GM10248 (cell line): ENCODE results near the gene ATG13.

Source experiments
- CTCF ChIA-PET: fragments of 300-600 bp; sonication (Branson Sonifier 250); formaldehyde crosslinking; extraction: SDS; loops from one replicate; lab custom pipeline; 2021; ENCODE audit warnings: antibody characterized with exemption; lab: Yijun Ruan, JAX
- POLR2A ChIA-PET: fragments of 350-650 bp; sonication (Branson Sonifier 250); formaldehyde crosslinking; extraction: SDS; loops from one replicate; lab custom pipeline; 2020; ENCODE audit warnings: antibody characterized with exemption; lab: Yijun Ruan, JAX
- DNase-seq: peaks from one replicate; pipeline ENCODE4 v3.0.0; 2012; ENCODE audit errors: extremely low spot score
- CTCF ChIP-seq: IDR thresholded peaks from 2 replicates; pipeline ENCODE4 v1.5.1; 2012; ENCODE audit warnings: mild to moderate bottlenecking, low read depth; ENCODE audit errors: extremely low read depth, missing control alignments, control extremely low read depth

The ATG13 gene

DNA sequence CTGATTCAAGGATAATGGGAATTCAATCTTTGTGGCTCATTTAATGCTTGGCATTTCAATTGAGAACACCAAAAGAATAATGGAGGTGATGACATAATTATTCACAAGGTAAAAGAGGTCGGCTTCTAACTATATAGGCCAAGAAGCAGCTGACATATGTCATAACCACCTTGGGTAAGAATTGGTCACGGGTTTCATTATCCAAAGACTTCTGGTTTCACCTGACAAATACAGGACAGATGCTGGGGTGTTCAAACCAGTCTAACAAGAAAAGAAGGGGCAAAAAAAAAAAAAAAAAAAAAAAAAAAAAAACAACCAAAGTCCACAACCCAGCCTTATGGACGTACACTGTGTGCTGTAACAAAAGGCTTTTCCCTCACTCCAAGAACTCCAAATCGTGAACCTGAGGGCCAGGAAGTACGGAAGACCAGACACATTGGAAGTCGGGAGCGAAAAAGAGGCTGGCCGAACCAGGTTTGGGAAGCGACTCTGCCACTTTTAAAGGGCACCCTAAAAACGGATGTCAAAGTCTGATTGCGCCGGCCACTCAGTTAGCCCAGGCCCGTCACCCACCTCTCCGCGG is 711 bp upstream of the ATG13 start:
- POLR2A ChIA-PET: no interaction called here
- TF ChIP-seq CTCF: no peak
- DNase-seq: no peak
- CTCF ChIA-PET: interaction anchor here (0.9 to 3.6 kb wide), 13 partner anchors 9 to 233 kb away, joined by 3 to 12 read pairs (median 4); partner anchors contain the start of genes AMBRA1, ARHGAP1 and ZNF408

- no peak for DNase-seq
- POLR2A ChIA-PET: no interaction called here
These were observed 590 bp downstream of the ATG13 start for GRCh38 chr11:46617972-46618314.

GRCh38 chr11:46618837-46619236 is 1.5 kb downstream of the ATG13 start:
- TF ChIP-seq CTCF: no peak
- CTCF ChIA-PET: interaction anchor here (0.7 to 3.6 kb wide), 22 partner anchors 10 to 271 kb away, joined by 3 to 12 read pairs (median 5); partner anchors contain the start of genes AMBRA1 and DGKZ
- POLR2A ChIA-PET: interaction anchor here (0.6 kb wide), 1 partner anchor 463 kb away, joined by 3 read pairs; no protein-coding TSS in a partner anchor
- no peak for DNase-seq

More at GRCh38 chr11:46617972-46618314, 590 bp downstream of the ATG13 start:
- CTCF ChIA-PET: interaction anchor here (0.7 to 3.6 kb wide), 32 partner anchors 9 to 270 kb away, joined by 3 to 12 read pairs (median 4); partner anchors contain the start of genes AMBRA1, ARHGAP1, DGKZ and ZNF408
- no peak for TF ChIP-seq CTCF

- ChIA-PET CTCF (interaction anchor here (1.6 to 1.8 kb wide), 2 partner anchors 8 to 238 kb away, joined by 3 to 4 read pairs; no protein-coding TSS in a partner anchor), POLR2A (interaction anchor here (0.7 kb wide), 1 partner anchor 67 kb away, joined by 4 read pairs; no protein-coding TSS in a partner anchor)
- no peak for TF ChIP-seq CTCF
- DNase-seq: no peak
These were observed 8.1 kb downstream of the ATG13 start for GRCh38 chr11:46625406-46625805.

DNA sequence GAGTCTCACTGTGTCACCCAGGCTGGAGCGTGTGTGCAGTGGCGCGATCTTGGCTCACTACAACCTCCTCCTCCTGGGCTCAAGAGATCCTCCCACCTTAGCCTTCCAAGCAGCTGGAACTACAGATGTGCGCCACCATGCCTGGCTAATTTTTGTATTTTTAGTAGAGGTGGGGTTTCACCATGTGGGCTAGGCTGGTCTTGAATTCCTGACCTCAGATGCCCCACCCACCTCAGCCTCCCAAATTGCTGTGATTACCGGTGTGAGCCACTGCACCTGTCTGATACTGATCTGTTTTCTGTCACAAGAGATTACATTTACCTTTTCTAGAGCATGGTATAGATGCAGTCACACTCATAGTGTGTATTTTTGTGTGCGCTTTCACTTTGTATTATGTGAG is 11.6 kb downstream of the ATG13 start:
- CTCF ChIA-PET: interaction anchor here (1.3 kb wide), 1 partner anchor 17 kb away, joined by 3 read pairs; no protein-coding TSS in a partner anchor

DNA sequence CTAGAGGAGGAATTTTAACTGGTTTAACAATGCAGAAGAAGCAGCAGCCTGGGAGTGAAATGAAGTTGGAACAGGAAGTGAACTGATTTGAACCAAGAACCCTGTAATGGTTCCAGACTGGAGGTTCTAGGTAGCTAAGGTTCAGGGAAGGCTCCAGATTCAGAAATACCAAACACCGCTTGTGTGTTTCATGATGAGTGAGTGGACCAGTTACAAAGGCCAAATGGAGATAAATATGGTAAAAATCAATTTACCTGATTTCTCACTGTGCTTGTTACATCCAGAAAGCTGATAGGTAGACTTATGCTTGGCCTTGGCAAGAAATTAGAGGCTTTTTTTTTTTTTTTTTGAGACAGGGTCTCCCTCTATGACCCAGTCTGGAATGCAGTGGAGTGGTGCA is 12.9 kb downstream of the ATG13 start:
- ChIA-PET CTCF (interaction anchor here (1.2 to 1.8 kb wide), 4 partner anchors 12 to 101 kb away, joined by 3 to 8 read pairs (median 4); partner anchors contain the start of gene ATG13), POLR2A (no interaction called here)
- DNase-seq: no peak
- no peak for TF ChIP-seq CTCF

More for the DNA sequence above, 11.6 kb downstream of the ATG13 start:
- TF ChIP-seq CTCF: no peak
- POLR2A ChIA-PET: no interaction called here
- DNase-seq: no peak
